ENCODE results near the gene C17orf78.
"Not testable (repeated sequence)": the region's sequence is repeated elsewhere in the genome, so short reads cannot be mapped to it uniquely, and the experiment has no call there.

C17orf78 gene

DNA sequence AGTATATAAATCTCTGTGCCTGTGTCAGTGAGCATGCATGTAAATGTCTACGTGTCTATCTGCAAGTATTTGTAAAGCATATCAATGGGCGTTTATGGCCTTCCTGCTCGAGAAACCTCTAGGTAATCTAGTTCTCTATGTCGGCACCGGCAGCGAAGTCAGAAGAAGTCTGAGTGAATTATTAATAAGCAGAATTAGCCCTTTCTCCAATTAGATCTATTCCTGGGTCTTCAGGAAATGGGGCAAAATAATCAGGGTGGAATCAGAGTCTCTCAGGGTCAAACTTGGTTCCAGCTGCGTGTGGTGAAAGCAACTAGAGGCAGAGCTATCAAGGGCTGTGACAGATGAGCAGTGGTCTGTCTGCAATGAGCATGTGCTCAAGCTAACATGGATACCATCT, at the start of gene C17orf78:
TSS of gene C17orf78 (plus strand) at position 280 of the 400 bp plus-strand sequence. CDS start at position 388, 108 bp downstream.
- no peak for DNase-seq

GRCh38 chr17:37327341-37328090, 48.3 kb upstream of the C17orf78 start:
- DNase-seq: no peak

DNA sequence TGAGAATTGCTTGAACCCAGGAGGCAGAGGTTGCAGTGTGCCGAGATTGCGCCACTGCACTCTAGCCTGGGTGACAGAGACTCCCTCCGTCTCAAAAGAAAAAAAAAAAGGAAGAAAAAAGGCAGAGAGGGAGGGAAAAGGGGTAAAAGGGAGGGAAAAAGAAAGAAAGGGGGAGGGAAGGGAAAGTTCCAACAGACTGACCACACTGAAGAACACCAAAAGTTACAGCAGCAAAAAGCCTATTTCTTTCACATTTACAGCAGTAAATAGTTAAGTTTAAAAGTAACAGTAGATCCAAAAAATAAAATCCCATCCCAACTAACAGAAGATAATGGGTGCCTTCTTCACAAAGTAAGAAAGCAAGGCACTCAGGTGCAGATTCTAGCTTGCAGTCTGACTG, 36.9 kb upstream of the C17orf78 start:
- DNase-seq: no peak

DNA sequence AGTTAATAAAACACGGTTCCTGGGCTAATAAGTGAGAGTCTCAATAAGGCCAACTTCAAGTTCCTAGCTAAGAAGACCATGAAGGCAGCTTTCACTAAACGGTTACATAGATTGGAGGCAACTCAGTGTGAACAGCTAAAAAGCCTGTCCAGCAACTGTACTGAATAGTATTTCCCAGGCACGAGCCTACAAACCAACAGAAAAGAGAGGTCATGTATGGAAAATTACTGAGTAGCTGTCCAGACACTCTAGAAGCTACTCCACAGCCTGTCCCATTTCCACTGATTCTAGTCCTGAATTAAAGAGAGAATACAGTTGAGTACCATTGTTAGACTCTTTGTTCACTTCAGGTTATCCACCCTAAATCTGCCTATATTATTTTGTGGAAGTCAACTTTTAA, 36.5 kb upstream of the C17orf78 start:
- no peak for DNase-seq

GRCh38 chr17:37340804-37341203, 35.0 kb upstream of the C17orf78 start:
- no peak for DNase-seq

GRCh38 chr17:37342589-37342988, 33.2 kb upstream of the C17orf78 start:
- no peak for DNase-seq

DNA sequence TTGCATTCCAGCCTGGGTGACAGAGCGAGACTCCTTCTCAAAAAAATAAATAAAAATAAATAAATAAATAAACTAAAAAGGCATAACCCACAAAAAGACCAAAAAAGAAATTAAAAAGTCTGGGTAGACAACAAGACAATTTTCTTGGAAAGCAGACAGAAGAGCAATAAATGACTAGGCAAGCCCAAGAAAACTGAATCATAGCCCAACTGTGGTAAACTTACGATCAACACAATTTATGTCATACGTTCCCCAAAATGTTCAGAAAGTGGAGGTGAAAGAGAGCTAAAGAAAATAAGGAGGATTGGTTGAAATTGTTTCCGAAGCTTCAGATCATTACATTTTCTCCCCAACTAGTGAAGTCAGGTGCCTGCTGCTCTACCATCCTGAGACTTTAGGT, 31.3 kb upstream of the C17orf78 start:
- DNase-seq: no peak

GRCh38 chr17:37346863-37347402, 28.9 kb upstream of the C17orf78 start:
- not testable (repeated sequence) for DNase-seq

DNA sequence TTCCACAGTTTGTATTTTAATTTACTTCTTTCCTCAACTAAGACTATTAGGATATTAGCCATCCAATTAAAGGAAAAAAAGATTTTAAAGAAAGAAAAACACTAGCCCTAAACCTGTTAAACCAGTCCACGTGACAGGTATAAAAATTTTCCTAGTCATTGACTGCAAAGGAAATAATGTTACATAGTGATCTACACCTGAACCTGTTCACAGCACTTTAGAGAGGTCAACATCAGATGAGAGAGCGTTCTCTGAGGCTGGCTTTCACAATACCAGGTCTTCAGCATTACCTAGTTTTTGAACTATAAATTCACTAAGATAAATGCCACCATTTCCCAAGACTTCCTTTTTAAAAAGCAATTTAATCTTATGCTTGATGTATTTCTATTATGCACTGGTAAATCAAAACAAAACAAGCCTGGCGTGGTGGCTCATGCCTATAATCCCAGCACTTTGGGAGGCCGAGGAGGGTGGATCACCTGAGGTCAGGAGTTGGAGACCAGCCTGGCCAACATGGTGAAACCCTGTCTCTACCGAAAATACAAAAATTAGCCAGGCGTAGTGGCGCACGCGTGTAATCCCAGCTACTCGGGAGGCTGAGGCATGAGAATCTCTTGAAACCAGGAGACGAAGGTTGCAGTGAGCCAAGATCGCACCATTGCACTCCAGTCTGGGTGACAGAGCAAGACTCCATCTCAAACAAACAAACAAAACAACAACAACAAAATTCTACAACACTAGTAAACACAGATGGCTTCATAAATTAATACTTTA, 18.8 kb upstream of the C17orf78 start:
- DNase-seq: not testable (repeated sequence)

DNA sequence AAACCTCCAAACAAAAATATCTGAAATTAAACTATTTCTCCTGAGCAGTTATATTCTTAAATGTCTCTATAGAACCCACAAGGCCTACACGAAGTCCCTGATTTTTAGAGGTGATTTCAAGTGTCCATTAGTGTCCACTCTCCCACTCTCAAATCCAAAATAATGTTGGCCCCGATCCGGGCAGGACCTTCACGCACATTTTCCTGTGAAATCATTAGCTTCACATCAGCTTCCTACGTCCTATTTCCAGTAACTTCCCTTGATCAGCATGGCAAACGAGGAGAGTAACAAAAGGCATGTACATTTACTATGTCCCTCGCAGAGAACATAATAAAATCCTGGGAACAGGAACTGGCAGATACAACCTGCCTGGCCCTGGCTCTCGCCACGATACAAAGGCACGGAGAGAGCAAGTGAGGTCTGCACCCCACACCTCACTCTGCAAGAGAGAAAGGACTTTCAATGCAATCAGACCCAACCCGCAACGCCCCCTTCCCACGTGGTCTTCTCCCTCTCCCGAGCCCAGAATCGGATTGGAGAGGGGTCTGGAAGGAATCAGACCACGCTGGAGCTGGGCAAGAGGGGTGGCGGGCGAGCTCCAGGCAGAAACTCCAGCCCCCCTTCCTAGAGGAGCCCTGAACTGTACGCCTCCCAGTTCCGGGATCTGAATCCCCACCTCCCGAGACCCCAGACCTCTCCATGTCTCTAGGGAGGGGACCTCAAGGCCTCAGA, 17.5 kb upstream of the C17orf78 start:
- peak; percentile 29 for DNase-seq

- peak; percentile 92 for DNase-seq
These were observed 16.7 kb upstream of the C17orf78 start for GRCh38 chr17:37358830-37359681.

GRCh38 chr17:37359682-37360188, 16.1 kb upstream of the C17orf78 start:
- DNase-seq: no peak

DNA sequence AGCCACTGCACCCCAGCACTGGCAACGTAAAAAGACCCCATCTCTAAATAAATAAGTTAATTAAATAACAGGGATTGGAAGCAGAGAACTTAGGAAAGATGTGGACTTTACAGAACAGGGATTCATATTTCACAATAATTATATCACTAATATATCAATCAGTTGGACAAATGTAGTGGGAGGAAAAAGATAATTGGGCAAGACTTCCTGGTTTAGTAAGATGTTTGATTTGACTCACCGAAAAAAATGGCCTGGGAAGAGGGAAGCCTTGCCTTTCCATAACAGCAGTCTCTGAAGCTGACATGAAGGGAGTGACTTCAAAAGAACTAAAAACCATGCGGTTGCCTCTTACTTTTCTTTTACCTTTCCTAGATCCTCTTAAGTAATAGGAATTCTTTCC, 15.2 kb upstream of the C17orf78 start:
- DNase-seq: no peak

GRCh38 chr17:37361543-37361942, 14.2 kb upstream of the C17orf78 start:
- no peak for DNase-seq

GRCh38 chr17:37365589-37365988, 10.2 kb upstream of the C17orf78 start:
- no peak for DNase-seq

- DNase-seq: no peak
These were observed 7.2 kb upstream of the C17orf78 start for GRCh38 chr17:37368577-37368976.

DNA sequence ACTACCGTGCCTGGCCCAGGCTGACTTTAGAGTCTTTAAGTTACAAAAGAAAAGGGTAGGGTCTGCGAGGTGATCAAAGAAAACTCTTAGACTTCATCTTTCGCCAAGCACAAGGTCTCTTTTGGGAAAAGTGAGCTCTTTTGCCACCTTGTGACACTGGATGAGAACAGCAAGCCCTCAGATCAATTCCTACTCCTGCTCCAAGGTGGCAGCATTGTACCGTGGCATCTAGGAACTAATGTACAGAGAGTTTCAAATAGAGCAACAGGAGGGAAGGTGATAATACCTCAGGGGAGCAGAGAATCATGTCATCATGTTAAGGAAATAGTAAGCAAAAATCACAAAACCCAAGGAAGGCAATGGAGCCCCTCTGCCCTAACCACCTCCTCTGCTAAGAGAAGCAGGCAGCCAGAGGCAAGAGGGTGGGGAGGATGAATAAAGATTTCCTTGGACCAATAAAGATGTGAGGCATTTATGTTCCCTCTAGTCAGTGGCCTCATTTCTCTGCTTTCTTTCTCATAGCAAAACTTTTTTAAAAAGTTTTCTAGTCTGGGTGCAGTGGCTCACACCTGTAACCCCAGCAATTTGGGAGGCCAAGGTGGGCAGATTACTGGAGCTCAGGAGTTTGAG, 2.1 kb upstream of the C17orf78 start:
- DNase-seq: peak; percentile 69

GRCh38 chr17:37382056-37382455, 6.3 kb downstream of the C17orf78 start:
- DNase-seq: no peak

- DNase-seq: no peak
These were observed 8.9 kb downstream of the C17orf78 start for GRCh38 chr17:37384560-37385149.

GRCh38 chr17:37385474-37385990, 9.7 kb downstream of the C17orf78 start:
- DNase-seq: no peak

- no peak for DNase-seq
These were observed 10.7 kb downstream of the C17orf78 start for GRCh38 chr17:37386462-37386861.
